Measurements from ENCODE around the gene ARHGAP33. TPM values are rescaled to one million over a fixed set of nuclear protein-coding genes. Genes with fewer than 3 reads are reported as not detected.

Gene ARHGAP33
- total RNA-seq, 1 experiment from 2014 or later = 18.3 TPM

GRCh38 chr19:35752746-35753350, 22.5 kb upstream of the ARHGAP33 start:
- no peaks in the 10 kb centered on the region for H3K27me3 ChIP-seq (replicated peaks; ENCODE audit: control insufficient read depth, insufficient read depth, low read length)
- intact Hi-C loops (cut with micrococcal nuclease; ENCODE audit: unreplicated experiment) = no loop called here

GRCh38 chr19:35753634-35754369, 21.6 kb upstream of the ARHGAP33 start:
- no peak overlapping the region for H3K27ac Mint-ChIP-seq (ENCODE audit: unreplicated experiment)
- CTCF ChIA-PET = no interaction called here
- no peak for DNase-seq
- Histone ChIP-seq H3K9me3 (no peaks in the 10 kb centered on the region), H3K36me3 (ENCODE audit: control insufficient read depth, insufficient read depth, low read length) (no peaks in the 10 kb centered on the region), H3K4me1 (peaks cover 6% of the 10 kb centered on the region), H3K4me3 (ENCODE audit: low read depth, low read length) (no peak overlapping the region), H3K27me3 (replicated peaks; ENCODE audit: control insufficient read depth, insufficient read depth, low read length) (no peaks in the 10 kb centered on the region)
- H3K9me3 Mint-ChIP-seq (ENCODE audit: unreplicated experiment) = no peaks in the 10 kb centered on the region
- no peaks in the 10 kb centered on the region for H3K27me3 Mint-ChIP-seq (ENCODE audit: insufficient read depth, unreplicated experiment)
- peaks cover 17% of the 10 kb centered on the region for H3K4me1 Mint-ChIP-seq (ENCODE audit: low read depth, unreplicated experiment)
- no peak overlapping the region for H3K4me3 Mint-ChIP-seq (ENCODE audit: unreplicated experiment)
- BruUV-seq (replicated peaks) = no TSS peak
- H3K36me3 Mint-ChIP-seq (ENCODE audit: insufficient read depth, unreplicated experiment) = peaks cover 35% of the 10 kb centered on the region
- intact Hi-C loops (cut with micrococcal nuclease; ENCODE audit: unreplicated experiment) = no loop called here
- no peak for TF ChIP-seq CTCF (IDR thresholded peaks at IDR 0.05; ENCODE audit: insufficient read depth in 1 of 2, low read depth in 1 of 2, low read length in 1 of 2, severe bottlenecking in 1 of 2, unreplicated experiment in 1 of 2)
- POLR2A ChIA-PET = no interaction called here

More at GRCh38 chr19:35752746-35753350, 22.5 kb upstream of the ARHGAP33 start:
- Histone ChIP-seq H3K36me3 (ENCODE audit: control insufficient read depth, insufficient read depth, low read length) (no peaks in the 10 kb centered on the region), H3K4me1 (peaks cover 7% of the 10 kb centered on the region), H3K4me3 (ENCODE audit: low read depth, low read length) (no peak overlapping the region), H3K9me3 (no peaks in the 10 kb centered on the region)
- DNase-seq = no peak
- Mint-ChIP-seq H3K27me3 (ENCODE audit: insufficient read depth, unreplicated experiment) (no peaks in the 10 kb centered on the region), H3K27ac (ENCODE audit: unreplicated experiment) (no peak overlapping the region), H3K36me3 (ENCODE audit: insufficient read depth, unreplicated experiment) (peaks cover 34% of the 10 kb centered on the region), H3K9me3 (ENCODE audit: unreplicated experiment) (no peaks in the 10 kb centered on the region), H3K4me3 (ENCODE audit: unreplicated experiment) (no peak overlapping the region), H3K4me1 (ENCODE audit: low read depth, unreplicated experiment) (peaks cover 20% of the 10 kb centered on the region)
- CTCF ChIA-PET = no interaction called here
- no peak for TF ChIP-seq CTCF (IDR thresholded peaks at IDR 0.05; ENCODE audit: insufficient read depth in 1 of 2, low read depth in 1 of 2, low read length in 1 of 2, severe bottlenecking in 1 of 2, unreplicated experiment in 1 of 2)
- no TSS peak for BruUV-seq (replicated peaks)
- POLR2A ChIA-PET = interaction anchor here (0.5 kb wide), 1 partner anchor 67 kb away, joined by 3 read pairs; no protein-coding TSS in a partner anchor

GRCh38 chr19:35754370-35755130, 20.8 kb upstream of the ARHGAP33 start:
- Histone ChIP-seq H3K4me1 (peaks cover 6% of the 10 kb centered on the region), H3K4me3 (ENCODE audit: low read depth, low read length) (no peak overlapping the region), H3K9me3 (no peaks in the 10 kb centered on the region), H3K27me3 (replicated peaks; ENCODE audit: control insufficient read depth, insufficient read depth, low read length) (no peaks in the 10 kb centered on the region), H3K36me3 (ENCODE audit: control insufficient read depth, insufficient read depth, low read length) (no peaks in the 10 kb centered on the region)
- no peaks in the 10 kb centered on the region for H3K27me3 Mint-ChIP-seq (ENCODE audit: insufficient read depth, unreplicated experiment)
- CTCF ChIA-PET = no interaction called here
- H3K9me3 Mint-ChIP-seq (ENCODE audit: unreplicated experiment) = no peaks in the 10 kb centered on the region
- H3K36me3 Mint-ChIP-seq (ENCODE audit: insufficient read depth, unreplicated experiment) = peaks cover 33% of the 10 kb centered on the region
- TF ChIP-seq CTCF (IDR thresholded peaks at IDR 0.05; ENCODE audit: insufficient read depth in 1 of 2, low read depth in 1 of 2, low read length in 1 of 2, severe bottlenecking in 1 of 2, unreplicated experiment in 1 of 2) = no peak
- peak overlapping the region; percentile 64 for H3K4me3 Mint-ChIP-seq (ENCODE audit: unreplicated experiment)
- no TSS peak for BruUV-seq (replicated peaks)
- POLR2A ChIA-PET = no interaction called here
- no peak for DNase-seq
- intact Hi-C loops (cut with micrococcal nuclease; ENCODE audit: unreplicated experiment) = loop anchor here (5.0 kb wide), 1 partner anchor 107 kb away; the partner anchor contains the start of gene COX6B1
- H3K27ac Mint-ChIP-seq (ENCODE audit: unreplicated experiment) = no peak overlapping the region
- peaks cover 11% of the 10 kb centered on the region for H3K4me1 Mint-ChIP-seq (ENCODE audit: low read depth, unreplicated experiment)

All from Caco-2 (cell line).